GM21528 (cell line): ENCODE results near the gene MEGF8.

Experiments used
- ATAC-seq: cut with Tn5 transposase; IDR thresholded peaks from one replicate; pipeline ENCODE4 v1.9.1; 2021; ENCODE audit warnings: mild to moderate bottlenecking, moderate library complexity; ENCODE audit not compliant: unreplicated experiment, low FRiP score

The MEGF8 gene

DNA sequence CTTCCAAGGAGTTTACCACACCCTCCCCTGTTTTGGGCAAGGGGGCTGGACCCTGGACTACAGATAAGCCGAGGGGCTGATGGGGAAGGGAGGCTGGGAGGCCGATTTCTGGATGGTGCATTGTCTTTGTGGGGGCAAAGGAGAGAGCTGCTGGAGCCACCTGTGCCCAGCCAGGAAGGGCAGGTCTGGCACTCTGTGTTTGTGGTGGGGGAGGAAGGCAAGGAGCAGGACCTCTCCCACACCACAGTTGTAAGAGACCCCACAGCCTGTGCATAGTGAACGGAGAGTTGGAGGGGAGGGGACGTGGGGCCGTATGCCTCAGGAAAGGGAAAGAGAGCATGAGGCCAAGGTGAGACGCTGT, 39.5 kb upstream of the MEGF8 start:
- ATAC-seq = no peak

GRCh38 chr19:42286349-42287016, 39.0 kb upstream of the MEGF8 start:
- ATAC-seq = no peak

DNA sequence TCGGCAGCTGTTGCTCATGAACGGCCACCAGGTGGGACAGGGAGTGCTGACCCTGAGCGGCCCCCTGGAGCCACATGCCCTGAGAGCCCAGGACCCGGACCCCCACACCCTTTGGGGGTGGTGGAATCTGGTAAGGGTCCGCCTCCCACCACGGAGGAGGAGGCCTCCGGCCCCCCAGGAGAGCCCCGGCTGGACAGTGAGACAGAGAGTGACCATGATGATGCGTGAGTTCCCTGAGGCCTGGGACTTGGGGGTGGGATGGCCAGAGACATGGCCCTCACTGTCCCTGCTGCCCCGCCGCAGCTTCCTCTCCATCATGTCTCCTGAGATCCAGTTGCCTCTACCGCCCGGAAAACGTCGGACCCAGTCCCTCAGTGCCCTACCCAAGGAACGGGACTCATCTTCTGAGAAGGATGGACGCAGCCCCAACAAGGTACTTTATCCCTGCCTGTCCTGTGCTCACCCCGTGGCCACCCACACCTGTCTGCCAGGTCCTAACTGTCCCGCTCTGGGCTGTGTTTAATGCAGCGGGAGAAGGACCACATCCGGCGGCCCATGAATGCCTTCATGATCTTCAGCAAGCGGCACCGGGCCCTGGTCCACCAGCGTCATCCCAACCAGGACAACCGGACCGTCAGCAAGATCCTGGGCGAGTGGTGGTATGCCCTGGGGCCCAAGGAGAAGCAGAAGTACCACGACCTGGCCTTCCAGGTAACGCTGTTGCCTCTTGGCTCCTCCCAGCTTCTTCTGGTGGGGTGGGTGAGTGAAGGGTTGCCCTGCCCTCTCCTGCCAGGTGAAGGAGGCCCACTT, 38.2 kb upstream of the MEGF8 start:
- no peak for ATAC-seq

DNA sequence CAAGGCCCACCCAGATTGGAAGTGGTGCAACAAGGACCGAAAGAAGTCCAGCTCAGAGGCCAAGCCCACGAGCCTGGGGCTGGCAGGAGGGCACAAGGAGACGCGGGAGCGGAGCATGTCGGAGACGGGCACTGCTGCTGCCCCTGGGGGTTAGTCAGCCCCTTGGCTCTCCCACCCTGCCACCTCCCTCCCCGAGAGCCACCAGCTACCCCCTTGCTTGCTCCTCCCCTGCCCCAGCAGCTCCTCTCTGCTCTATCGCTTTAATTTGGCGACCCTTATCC, 37.7 kb upstream of the MEGF8 start:
- ATAC-seq = no peak

DNA sequence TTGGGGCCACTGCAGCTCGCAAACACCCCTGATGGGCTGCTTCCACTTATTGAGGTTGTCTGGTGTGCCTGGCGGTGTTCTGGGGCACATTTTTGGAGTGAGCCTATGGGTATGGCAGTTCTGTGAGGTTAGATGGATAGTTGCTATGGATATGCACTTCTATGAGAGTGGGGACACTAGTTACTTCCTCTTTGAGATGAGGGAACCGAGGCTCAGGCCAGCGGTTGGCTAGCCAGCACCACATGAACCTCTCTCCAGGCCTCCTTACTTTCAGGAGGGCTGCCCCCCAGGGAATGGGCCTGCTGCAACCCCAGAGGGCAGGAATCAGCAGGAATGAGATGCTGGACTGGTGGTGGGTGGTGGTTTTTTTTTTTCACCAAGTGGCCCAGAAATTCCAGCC, 37.0 kb upstream of the MEGF8 start:
- ATAC-seq = no peak

DNA sequence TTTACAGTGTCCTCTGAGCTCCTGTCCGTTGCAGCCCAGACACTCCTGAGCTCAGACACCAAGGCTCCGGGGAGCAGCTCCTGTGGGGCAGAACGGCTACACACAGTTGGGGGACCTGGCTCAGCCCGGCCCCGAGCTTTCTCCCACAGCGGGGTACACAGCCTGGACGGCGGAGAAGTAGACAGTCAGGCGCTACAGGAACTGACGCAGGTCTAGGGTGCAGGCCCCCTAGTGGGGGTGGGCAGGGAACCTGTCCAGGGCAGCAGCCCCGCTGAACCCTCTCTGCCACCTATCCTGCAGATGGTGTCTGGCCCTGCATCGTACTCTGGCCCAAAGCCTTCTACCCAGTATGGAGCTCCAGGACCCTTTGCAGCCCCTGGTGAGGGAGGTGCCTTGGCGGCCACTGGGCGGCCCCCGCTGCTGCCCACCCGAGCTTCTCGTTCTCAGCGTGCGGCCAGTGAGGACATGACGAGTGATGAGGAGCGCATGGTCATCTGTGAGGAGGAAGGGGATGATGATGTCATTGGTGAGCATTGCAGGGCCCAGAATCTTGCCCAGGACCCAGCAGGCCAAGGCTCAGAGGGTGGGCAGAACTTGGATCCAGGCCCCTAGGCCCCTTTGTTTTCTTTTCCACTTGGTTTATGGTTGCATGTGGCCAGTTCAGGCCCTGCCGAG, 36.4 kb upstream of the MEGF8 start:
- ATAC-seq = no peak

DNA sequence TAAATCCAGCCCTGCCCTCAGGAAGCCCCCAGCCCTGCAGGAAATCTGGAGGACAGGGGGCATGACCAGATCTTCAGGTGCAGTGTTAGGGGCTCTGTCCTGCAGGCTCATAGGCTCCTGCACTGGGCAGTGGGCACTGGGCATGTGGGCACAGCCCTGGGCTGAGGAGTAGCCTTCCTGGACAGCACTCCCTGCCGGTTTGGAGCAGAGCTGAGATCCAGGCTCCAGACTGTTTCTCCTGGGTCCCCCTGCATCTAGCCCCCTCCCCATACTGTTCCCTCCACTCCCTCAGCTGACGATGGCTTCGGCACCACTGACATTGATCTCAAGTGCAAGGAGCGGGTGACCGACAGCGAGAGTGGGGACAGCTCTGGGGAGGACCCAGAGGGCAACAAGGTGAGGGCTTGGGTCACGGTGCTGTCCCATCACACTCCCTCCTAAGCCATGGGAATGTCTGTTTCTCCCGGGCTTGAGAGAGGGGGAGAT, 35.8 kb upstream of the MEGF8 start:
- no peak for ATAC-seq

DNA sequence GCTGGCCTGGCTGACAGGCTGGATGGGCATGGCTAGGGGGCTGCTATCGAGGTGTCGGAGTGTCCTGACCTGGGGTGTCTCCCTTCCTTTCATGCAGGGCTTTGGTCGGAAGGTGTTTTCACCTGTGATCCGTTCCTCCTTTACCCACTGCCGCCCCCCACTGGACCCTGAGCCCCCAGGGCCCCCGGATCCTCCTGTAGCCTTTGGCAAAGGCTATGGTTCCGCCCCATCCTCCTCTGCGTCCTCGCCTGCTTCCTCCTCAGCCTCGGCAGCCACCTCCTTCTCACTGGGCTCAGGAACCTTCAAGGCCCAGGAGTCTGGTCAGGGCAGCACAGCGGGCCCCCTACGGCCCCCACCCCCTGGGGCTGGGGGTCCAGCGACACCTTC, 35.3 kb upstream of the MEGF8 start:
- no peak for ATAC-seq

- no peak for ATAC-seq
Observed at GRCh38 chr19:42290523-42291434, 34.7 kb upstream of the MEGF8 start.

DNA sequence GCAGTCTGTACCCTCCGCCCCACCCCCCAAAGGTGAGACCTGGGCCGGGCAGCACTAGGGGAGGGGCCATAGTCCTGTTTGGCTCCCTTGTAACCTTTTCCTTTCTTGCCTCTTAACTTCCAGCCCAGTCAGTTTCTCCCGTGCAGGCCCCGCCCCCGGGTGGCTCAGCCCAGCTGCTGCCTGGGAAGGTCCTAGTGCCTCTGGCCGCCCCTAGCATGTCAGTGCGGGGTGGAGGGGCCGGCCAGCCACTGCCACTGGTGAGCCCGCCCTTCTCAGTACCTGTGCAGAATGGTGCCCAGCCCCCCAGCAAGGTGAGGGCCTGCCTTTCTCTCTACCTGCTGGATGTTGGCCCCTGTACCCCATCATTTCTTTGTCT, 34.0 kb upstream of the MEGF8 start:
- no peak for ATAC-seq

DNA sequence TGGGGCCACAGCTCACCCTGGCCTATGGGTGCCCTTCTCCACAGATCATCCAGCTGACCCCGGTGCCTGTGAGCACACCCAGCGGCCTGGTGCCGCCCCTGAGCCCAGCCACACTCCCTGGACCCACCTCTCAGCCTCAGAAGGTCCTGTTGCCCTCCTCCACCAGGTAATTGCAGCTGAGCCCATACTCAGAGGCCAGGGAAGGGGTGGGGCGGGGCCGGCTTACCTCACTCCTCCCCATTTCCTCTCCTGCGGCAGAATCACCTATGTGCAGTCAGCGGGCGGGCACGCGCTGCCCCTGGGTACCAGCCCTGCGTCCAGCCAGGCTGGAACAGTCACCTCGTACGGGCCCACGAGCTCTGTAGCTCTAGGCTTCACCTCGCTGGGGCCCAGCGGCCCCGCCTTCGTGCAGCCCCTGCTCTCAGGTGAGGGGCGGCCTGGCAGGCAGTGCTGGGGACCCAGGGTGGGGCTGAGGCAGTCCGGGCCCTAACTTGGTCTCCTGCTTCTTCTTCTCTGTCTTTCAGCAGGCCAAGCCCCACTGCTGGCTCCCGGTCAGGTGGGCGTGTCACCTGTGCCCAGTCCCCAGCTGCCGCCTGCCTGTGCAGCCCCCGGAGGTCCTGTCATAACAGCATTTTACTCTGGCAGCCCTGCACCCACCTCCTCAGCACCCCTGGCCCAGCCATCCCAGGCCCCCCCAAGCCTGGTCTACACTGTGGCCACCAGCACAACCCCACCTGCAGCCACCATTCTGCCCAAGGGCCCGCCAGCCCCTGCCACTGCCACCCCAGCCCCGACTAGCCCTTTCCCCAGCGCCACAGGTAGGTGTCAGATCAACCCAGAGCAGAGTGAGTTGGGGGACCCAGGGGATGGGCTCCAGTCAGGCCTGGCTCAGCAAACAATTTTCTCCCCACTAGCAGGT, 33.1 kb upstream of the MEGF8 start:
- ATAC-seq = no peak

DNA sequence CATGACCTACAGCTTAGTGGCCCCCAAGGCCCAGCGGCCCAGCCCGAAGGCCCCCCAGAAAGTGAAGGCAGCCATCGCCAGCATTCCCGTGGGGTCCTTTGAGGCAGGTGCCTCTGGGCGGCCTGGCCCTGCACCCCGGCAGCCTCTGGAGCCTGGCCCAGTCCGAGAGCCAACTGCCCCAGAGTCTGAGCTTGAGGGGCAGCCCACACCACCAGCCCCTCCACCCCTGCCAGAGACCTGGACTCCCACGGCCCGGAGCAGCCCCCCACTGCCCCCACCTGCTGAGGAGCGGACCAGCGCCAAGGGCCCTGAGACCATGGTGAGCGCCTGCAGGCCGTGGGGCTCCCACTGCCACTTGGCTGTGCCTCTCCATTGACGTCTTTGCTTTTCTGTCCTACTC, 32.5 kb upstream of the MEGF8 start:
- no peak for ATAC-seq

- no peak for ATAC-seq
Observed at GRCh38 chr19:42293540-42293939, 31.9 kb upstream of the MEGF8 start.

DNA sequence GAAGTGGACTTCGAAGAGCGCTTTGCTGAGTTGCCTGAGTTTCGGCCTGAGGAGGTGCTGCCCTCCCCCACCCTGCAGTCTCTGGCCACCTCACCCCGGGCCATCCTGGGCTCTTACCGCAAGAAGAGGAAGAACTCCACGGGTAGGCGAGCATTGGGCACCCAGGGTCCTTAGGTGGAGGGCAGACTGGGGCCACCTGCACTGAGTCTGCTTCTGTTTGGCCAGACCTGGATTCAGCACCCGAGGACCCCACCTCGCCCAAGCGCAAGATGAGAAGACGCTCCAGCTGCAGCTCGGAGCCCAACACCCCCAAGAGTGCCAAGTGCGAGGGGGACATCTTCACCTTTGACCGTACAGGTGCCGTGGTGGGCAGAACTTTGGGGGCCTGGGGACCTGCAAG, 31.5 kb upstream of the MEGF8 start:
- ATAC-seq = no peak

GRCh38 chr19:42294471-42295137, 30.8 kb upstream of the MEGF8 start:
- no peak for ATAC-seq

GRCh38 chr19:42295342-42295741, 30.1 kb upstream of the MEGF8 start:
- no peak for ATAC-seq

DNA sequence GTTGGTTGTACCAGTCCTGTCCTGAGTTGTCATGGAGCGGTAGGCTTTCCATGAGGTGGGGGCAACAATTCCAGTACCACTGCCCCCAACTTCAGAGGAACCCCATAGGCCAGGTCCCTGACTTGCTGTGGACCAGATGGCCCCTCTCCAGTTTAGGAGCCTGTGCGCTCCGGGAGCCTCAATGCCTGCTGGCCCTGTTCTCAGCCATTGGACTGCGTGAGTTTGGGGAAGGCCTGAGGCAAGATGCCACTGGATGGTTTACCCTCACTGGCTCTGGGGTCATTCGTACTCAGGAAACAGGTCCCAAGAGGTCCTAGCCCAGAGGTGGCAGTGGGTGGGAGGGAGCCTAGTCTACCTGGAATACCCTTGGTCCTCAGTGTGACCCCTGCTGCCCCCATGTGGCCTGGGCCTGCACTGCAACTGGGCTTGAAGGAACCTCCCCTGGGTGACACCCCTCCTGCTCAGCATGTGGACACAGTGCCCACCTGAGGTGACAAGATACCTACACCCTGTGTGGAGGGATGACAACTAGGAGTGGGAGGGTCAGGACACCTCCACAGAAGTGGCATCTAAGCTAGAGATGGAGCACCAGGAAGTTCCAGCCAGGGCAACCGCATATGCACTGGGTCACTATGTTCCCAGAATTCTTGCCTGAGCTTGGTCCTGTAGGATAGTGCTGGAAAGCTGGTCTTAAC, 29.5 kb upstream of the MEGF8 start:
- ATAC-seq = no peak

- no peak for ATAC-seq
Observed at GRCh38 chr19:42297039-42297438, 28.4 kb upstream of the MEGF8 start.
